ENCODE results near the gene REV3L. TPM values are rescaled to one million over a fixed set of nuclear protein-coding genes. Genes with fewer than 3 reads are reported as not detected.

Gene REV3L
- polyA plus RNA-seq, 1 of the 3 experiments (the other 2 are of a cell fraction) = 7.3 TPM

DNA sequence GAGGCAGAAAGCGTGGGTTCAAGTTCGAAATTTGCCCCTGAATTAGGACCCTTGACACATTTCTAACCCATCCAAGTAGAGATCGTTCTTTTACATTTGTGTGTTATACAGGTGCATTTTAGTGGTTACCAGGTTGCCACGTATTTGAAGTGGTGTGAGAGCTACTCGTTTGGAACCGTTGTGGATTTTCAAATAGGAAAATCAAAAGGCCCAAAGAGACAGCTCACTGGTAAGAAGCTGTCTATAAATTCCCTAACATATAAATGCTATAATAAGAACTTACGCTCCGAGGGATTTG lies 1.6 kb upstream of the REV3L start:
- H3K79me2 ChIP-seq (ENCODE audit: insufficient read depth) = peaks cover 79% of the 10 kb centered on the region
- H3K27me3 ChIP-seq (ENCODE audit: insufficient read depth) = no peaks in the 10 kb centered on the region
- peak overlapping the region; percentile 78 for H3K9ac ChIP-seq
- peak overlapping the region; percentile 81 to 89 for H3K4me3 ChIP-seq (ENCODE audit: low read depth in 2 of 2, low read length in 1 of 2)
- no peak for DNase-seq
- ChIA-PET CTCF (interaction anchor here (0.9 to 1.8 kb wide), 3 partner anchors 57 to 117 kb away, joined by 3 read pairs; no protein-coding TSS in a partner anchor), POLR2A (interaction anchor here (0.8 to 2.7 kb wide), 8 partner anchors 57 to 226 kb away, joined by 3 to 9 read pairs (median 4); a partner anchor contains a TSS)
- WGBS (ENCODE audit: low lambda C conversion rate) = 25% methylated on average over 8 of the region's 8 CpGs
- H3K4me2 ChIP-seq = peak overlapping the region; percentile 72
- H2AFZ ChIP-seq (ENCODE audit: low read depth) = peak overlapping the region; percentile 72
- TF ChIP-seq RXRA (IDR thresholded peaks at IDR 0.05; ENCODE audit: borderline replicate concordance, low read depth) = no peak
- no peak for TF ChIP-seq FOXJ3 (CRISPR knock-in tag; IDR thresholded peaks at IDR 0.05)
- TF ChIP-seq RFX5 (IDR thresholded peaks at IDR 0.05; ENCODE audit: low read length) = no peak
- TF ChIP-seq USF1 (IDR thresholded peaks at IDR 0.05; ENCODE audit: borderline replicate concordance, low read depth) = no peak
- TF ChIP-seq GATA2 (CRISPR knock-in tag; IDR thresholded peaks at IDR 0.05) = no peak
- TF ChIP-seq, protein P1, sequence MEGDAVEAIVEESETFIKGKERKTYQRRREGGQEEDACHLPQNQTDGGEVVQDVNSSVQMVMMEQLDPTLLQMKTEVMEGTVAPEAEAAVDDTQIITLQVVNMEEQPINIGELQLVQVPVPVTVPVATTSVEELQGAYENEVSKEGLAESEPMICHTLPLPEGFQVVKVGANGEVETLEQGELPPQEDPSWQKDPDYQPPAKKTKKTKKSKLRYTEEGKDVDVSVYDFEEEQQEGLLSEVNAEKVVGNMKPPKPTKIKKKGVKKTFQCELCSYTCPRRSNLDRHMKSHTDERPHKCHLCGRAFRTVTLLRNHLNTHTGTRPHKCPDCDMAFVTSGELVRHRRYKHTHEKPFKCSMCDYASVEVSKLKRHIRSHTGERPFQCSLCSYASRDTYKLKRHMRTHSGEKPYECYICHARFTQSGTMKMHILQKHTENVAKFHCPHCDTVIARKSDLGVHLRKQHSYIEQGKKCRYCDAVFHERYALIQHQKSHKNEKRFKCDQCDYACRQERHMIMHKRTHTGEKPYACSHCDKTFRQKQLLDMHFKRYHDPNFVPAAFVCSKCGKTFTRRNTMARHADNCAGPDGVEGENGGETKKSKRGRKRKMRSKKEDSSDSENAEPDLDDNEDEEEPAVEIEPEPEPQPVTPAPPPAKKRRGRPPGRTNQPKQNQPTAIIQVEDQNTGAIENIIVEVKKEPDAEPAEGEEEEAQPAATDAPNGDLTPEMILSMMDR (IDR thresholded peaks at IDR 0.05) = no peak
- no peak for TF ChIP-seq FOSL2 (IDR thresholded peaks at IDR 0.05; ENCODE audit: borderline replicate concordance, low read depth)
- TF ChIP-seq RAD21 (IDR thresholded peaks at IDR 0.05; ENCODE audit: low read length) = no peak
- TF ChIP-seq, protein P2, sequence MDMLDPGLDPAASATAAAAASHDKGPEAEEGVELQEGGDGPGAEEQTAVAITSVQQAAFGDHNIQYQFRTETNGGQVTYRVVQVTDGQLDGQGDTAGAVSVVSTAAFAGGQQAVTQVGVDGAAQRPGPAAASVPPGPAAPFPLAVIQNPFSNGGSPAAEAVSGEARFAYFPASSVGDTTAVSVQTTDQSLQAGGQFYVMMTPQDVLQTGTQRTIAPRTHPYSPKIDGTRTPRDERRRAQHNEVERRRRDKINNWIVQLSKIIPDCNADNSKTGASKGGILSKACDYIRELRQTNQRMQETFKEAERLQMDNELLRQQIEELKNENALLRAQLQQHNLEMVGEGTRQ (IDR thresholded peaks at IDR 0.05; ENCODE audit: borderline replicate concordance, low read depth, low read length) = no peak
- no peak for TF ChIP-seq POLR2AphosphoS5 (IDR thresholded peaks at IDR 0.05; ENCODE audit: low read depth, low read length)
- no peaks in the 10 kb centered on the region for H3K9me2 ChIP-seq
- no peaks in the 10 kb centered on the region; the same call in 1 of the 2 replicates for H3K9me3 ChIP-seq
- H3K27ac ChIP-seq (ENCODE audit: low read depth in 2 of 2, low read length in 1 of 2) = peak overlapping the region; percentile 92 to 94
- H3K4me1 ChIP-seq (ENCODE audit: control insufficient read depth in 1 of 2, insufficient read depth in 2 of 2, low read depth in 1 of 2, low read length in 1 of 2) = peaks cover 15% of the 10 kb centered on the region in 2 experiments; a peak in 3 of 4 replicates
- peaks cover 27% of the 10 kb centered on the region for H3F3A ChIP-seq (replicated peaks; ENCODE audit: insufficient read depth)
- peaks cover 3 to 5% of the 10 kb centered on the region in 2 experiments for H3K36me3 ChIP-seq (replicated peaks in 1 of 2; ENCODE audit: control insufficient read depth in 1 of 2, insufficient read depth in 2 of 2, low read length in 1 of 2)
- H4K20me1 ChIP-seq (ENCODE audit: insufficient read depth) = peaks cover 4% of the 10 kb centered on the region; the same call in 1 of the 2 replicates

DNA sequence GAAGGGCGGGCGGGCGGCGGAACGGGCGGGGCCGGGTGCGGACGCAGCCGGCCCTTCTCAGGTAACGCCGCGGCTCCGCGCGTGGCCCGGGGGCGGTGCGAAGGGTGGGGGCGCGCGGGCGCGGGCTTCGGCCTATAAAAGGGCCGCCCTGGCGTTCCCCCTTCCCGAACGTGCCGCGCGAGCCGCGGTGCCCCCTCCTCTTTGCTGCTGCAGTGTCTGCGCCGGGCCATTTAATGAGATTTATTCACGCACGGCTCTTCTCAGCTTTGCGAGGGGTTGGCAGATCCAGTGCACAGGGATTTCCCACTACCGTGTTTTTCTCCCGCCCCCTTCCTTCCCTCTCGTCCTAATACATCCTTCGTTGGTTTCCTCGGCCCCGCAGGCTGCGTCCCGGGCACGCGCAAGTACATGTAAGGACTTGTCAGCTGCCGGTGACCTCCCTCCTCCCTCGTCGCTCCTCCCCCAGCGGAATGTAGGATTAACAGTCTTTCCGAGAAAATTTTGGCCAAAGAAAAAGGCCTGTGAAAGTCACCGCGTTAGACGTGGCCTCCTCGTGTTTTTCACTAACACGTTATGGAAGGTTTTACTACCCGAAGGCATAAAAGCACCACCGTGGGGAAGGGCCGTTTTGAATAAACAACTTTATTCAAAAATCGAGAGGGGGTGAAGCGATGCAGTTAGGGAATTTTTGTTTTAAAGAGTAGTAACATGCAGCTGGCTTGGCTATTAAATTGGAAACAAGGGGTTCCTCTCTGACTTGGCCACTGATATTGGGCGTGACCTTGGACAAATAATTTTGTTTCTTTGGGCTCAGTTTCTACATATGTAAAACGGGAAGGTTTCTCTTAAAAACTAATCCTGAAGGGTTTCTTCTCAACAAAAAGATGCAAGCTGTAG lies 966 bp upstream of the REV3L start:
- WGBS (ENCODE audit: low lambda C conversion rate) = 2% methylated on average over 30 of the region's 66 CpGs
- CTCF ChIA-PET = interaction anchor here (0.9 to 1.8 kb wide), 4 partner anchors 35 to 117 kb away, joined by 3 read pairs; no protein-coding TSS in a partner anchor
- POLR2A ChIA-PET = interaction anchor here (0.6 to 2.7 kb wide), 10 partner anchors 40 to 225 kb away, joined by 3 to 9 read pairs (median 4); a partner anchor contains a TSS
- TF ChIP-seq, protein P3, sequence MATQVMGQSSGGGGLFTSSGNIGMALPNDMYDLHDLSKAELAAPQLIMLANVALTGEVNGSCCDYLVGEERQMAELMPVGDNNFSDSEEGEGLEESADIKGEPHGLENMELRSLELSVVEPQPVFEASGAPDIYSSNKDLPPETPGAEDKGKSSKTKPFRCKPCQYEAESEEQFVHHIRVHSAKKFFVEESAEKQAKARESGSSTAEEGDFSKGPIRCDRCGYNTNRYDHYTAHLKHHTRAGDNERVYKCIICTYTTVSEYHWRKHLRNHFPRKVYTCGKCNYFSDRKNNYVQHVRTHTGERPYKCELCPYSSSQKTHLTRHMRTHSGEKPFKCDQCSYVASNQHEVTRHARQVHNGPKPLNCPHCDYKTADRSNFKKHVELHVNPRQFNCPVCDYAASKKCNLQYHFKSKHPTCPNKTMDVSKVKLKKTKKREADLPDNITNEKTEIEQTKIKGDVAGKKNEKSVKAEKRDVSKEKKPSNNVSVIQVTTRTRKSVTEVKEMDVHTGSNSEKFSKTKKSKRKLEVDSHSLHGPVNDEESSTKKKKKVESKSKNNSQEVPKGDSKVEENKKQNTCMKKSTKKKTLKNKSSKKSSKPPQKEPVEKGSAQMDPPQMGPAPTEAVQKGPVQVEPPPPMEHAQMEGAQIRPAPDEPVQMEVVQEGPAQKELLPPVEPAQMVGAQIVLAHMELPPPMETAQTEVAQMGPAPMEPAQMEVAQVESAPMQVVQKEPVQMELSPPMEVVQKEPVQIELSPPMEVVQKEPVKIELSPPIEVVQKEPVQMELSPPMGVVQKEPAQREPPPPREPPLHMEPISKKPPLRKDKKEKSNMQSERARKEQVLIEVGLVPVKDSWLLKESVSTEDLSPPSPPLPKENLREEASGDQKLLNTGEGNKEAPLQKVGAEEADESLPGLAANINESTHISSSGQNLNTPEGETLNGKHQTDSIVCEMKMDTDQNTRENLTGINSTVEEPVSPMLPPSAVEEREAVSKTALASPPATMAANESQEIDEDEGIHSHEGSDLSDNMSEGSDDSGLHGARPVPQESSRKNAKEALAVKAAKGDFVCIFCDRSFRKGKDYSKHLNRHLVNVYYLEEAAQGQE (IDR thresholded peaks at IDR 0.05; ENCODE audit: low read depth, low read length) = peak; percentile 12; the same call in 1 of the 2 replicates
- TF ChIP-seq MXI1 (IDR thresholded peaks at IDR 0.05; ENCODE audit: low read depth, low read length) (peak; percentile 65; the same call in 1 of the 2 replicates), JUND (IDR thresholded peaks at IDR 0.05) (no peak), EP300 (IDR thresholded peaks at IDR 0.05; ENCODE audit: borderline replicate concordance in 1 of 2, low read depth in 1 of 2, low read length in 1 of 2) (peak in 1 of 2 experiments; percentile 4; a peak in 1 of 4 replicates), TEAD4 (IDR thresholded peaks at IDR 0.05; ENCODE audit: borderline replicate concordance, insufficient read depth) (no peak), POLR2AphosphoS5 (IDR thresholded peaks at IDR 0.05; ENCODE audit: low read depth, low read length) (peak; percentile 94), MEF2A (IDR thresholded peaks at IDR 0.05; ENCODE audit: borderline replicate concordance, low read depth) (no peak), USF1 (IDR thresholded peaks at IDR 0.05; ENCODE audit: borderline replicate concordance, low read depth) (peak; percentile 37; the same call in 1 of the 2 replicates)

More for the DNA sequence above, 966 bp upstream of the REV3L start:
- DNase-seq = peak; percentile 90
- peaks cover 15 to 21% of the 10 kb centered on the region in 2 experiments; a peak in 3 of 4 replicates for H3K4me1 ChIP-seq (ENCODE audit: control insufficient read depth in 1 of 2, insufficient read depth in 2 of 2, low read depth in 1 of 2, low read length in 1 of 2)
- H3F3A ChIP-seq (replicated peaks; ENCODE audit: insufficient read depth) = peaks cover 28% of the 10 kb centered on the region
- H3K4me2 ChIP-seq = peak overlapping the region; percentile 72
- no peaks in the 10 kb centered on the region; the same call in 1 of the 2 replicates for H3K9me3 ChIP-seq
- peaks cover 5 to 6% of the 10 kb centered on the region in 2 experiments for H3K36me3 ChIP-seq (replicated peaks in 1 of 2; ENCODE audit: control insufficient read depth in 1 of 2, insufficient read depth in 2 of 2, low read length in 1 of 2)
- peaks cover 79% of the 10 kb centered on the region for H3K79me2 ChIP-seq (ENCODE audit: insufficient read depth)
- H3K27me3 ChIP-seq (ENCODE audit: insufficient read depth) = no peaks in the 10 kb centered on the region
- H3K9me2 ChIP-seq = no peaks in the 10 kb centered on the region
- H3K9ac ChIP-seq = peak overlapping the region; percentile 78
- H4K20me1 ChIP-seq (ENCODE audit: insufficient read depth) = peaks cover 9% of the 10 kb centered on the region; the same call in 1 of the 2 replicates
- H3K27ac ChIP-seq (ENCODE audit: low read depth in 2 of 2, low read length in 1 of 2) = peak overlapping the region; percentile 92 to 94
- peak overlapping the region; percentile 81 to 89 for H3K4me3 ChIP-seq (ENCODE audit: low read depth in 2 of 2, low read length in 1 of 2)
- peak overlapping the region; percentile 72 for H2AFZ ChIP-seq (ENCODE audit: low read depth)
